Measurements from ENCODE around the gene PJA1.

DNA sequence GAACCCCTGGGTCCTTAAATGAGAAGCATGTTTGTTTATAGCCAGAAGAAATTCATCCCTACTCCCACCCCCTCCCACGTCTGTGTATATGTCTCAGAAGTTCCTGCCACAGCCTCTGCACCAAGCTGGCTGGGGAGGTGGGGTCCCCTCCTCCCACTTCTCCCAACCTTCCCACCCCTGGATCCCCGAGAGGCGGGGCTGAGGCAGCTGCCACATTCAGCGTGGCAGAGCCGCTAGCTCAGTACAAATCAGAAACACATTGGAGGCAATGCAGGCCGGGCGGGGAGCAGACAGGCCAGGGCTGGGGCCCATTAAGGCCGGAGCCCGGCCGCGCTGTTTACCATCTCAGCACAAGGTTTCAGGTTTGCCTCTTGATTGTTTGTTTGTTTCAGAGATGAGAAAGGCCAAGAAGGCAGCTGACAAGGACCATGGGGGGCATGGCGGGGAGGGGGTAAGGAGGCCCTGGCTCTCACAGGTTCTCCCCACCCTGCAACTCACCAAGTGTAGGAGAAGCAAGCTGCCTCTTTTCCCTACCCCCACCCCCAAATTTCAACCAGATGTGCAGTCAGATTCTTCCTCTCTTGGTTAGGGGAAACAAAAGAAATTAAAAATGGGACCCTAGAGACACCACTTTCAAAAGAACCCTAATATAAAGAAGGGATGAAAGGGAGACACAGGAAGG, 22.3 kb downstream of the PJA1 start:
- TF ChIP-seq POLR2AphosphoS5 (IDR thresholded peaks at IDR 0.05; ENCODE audit: low read depth, low read length) (no peak), TAF1 (IDR thresholded peaks at IDR 0.05; ENCODE audit: borderline replicate concordance, insufficient read depth, low read length) (no peak)
- TF ChIP-seq, protein P1, sequence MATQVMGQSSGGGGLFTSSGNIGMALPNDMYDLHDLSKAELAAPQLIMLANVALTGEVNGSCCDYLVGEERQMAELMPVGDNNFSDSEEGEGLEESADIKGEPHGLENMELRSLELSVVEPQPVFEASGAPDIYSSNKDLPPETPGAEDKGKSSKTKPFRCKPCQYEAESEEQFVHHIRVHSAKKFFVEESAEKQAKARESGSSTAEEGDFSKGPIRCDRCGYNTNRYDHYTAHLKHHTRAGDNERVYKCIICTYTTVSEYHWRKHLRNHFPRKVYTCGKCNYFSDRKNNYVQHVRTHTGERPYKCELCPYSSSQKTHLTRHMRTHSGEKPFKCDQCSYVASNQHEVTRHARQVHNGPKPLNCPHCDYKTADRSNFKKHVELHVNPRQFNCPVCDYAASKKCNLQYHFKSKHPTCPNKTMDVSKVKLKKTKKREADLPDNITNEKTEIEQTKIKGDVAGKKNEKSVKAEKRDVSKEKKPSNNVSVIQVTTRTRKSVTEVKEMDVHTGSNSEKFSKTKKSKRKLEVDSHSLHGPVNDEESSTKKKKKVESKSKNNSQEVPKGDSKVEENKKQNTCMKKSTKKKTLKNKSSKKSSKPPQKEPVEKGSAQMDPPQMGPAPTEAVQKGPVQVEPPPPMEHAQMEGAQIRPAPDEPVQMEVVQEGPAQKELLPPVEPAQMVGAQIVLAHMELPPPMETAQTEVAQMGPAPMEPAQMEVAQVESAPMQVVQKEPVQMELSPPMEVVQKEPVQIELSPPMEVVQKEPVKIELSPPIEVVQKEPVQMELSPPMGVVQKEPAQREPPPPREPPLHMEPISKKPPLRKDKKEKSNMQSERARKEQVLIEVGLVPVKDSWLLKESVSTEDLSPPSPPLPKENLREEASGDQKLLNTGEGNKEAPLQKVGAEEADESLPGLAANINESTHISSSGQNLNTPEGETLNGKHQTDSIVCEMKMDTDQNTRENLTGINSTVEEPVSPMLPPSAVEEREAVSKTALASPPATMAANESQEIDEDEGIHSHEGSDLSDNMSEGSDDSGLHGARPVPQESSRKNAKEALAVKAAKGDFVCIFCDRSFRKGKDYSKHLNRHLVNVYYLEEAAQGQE (IDR thresholded peaks at IDR 0.05; ENCODE audit: insufficient read depth in 1 of 2, low read depth in 2 of 2, low read length in 2 of 2) = no peak
